Measurements from ENCODE around the gene IL4R.

GRCh38 chr16:27366687-27367460, 53.1 kb downstream of the IL4R start:
- TF ChIP-seq CTCF (IDR thresholded peaks at IDR 0.05; ENCODE audit: low read depth, low read length, poor library complexity, severe bottlenecking) (no peak), EZH2phosphoT487 (IDR thresholded peaks at IDR 0.05; ENCODE audit: borderline replicate concordance, low read length) (no peak)

Data from DOHH2 (cell line).